HFFc6 (cell line): ENCODE measurements around the gene ADGRL3. TPM values are rescaled to one million over a fixed set of nuclear protein-coding genes. Genes with fewer than 3 reads are reported as not detected.
"Not testable (repeated sequence)": the region's sequence is repeated elsewhere in the genome, so short reads cannot be mapped to it uniquely, and the experiment has no call there.

Source experiments
- DNase-seq: peaks from one replicate; pipeline ENCODE4 v3.0.0-alpha.2; 2018
- H3K27ac Mint-ChIP-seq: 2 replicates; pipeline ENCODE4 v1.8.0; 2020; ENCODE audit warnings: mild to moderate bottlenecking, mixed read lengths
- H3K27me3 Mint-ChIP-seq: 2 replicates; pipeline ENCODE4 v1.8.0; 2021; ENCODE audit warnings: mild to moderate bottlenecking, moderate library complexity, mixed read lengths; ENCODE audit not compliant: insufficient read depth
- H3K36me3 Mint-ChIP-seq: 2 replicates; pipeline ENCODE4 v1.8.0; 2021; ENCODE audit warnings: low read depth, mixed read lengths
- H3K4me1 Mint-ChIP-seq: 2 replicates; pipeline ENCODE4 v1.8.0; 2020; ENCODE audit warnings: low read depth, mixed read lengths
- H3K4me3 Mint-ChIP-seq: 2 replicates; pipeline ENCODE4 v1.8.0; 2020; ENCODE audit warnings: mild to moderate bottlenecking, moderate library complexity, mixed read lengths
- H3K9me3 Mint-ChIP-seq: 2 replicates; pipeline ENCODE4 v1.8.0; 2020; ENCODE audit warnings: mild to moderate bottlenecking, mixed read lengths
- total RNA-seq, 6 experiments: library from RNA; stranded (reverse); fragmentation: NEBNext Ultra II Directional; extraction: Animal tissue kit (Norgen Biotek cat#: 25700); gene quantifications; 2 replicates in 1 of 6; 3 replicates in 5 of 6; pipeline ENCODE4 v1.2.3, GENCODE V29; 2021
- TF ChIP-seq, protein P1 (sequence below): fragments of 200-600 bp; sonication (generic); IDR thresholded peaks from 2 replicates; pipeline ENCODE4 v1.5.0; 2021; ENCODE audit warnings: antibody characterized with exemption, mild to moderate bottlenecking

The ADGRL3 gene
- total RNA-seq, 6 experiments from 2014 or later: not detected

DNA sequence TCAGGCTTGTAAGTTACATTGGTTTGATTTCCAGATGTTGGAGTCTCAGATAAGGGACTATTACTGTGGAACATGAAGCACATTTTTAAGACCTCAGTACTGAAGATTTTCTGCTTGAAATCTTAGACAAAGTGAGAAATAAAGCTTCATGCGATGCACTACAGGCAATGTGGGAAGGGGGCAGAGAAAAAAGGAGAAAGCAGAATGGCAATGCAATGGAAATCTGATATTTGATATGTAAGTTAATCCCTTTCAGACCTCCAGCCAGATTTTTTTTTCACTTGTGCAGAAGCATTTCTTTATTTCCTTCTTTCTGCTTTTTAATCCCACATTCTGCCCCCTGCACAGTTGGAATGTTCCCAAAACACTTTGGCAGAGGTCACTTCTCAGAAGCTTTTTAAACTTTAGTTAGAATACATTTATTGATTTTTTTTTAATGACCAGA, 174.3 kb downstream of the ADGRL3 start:
- no peaks in the 10 kb centered on the region; the same call in 1 of the 2 replicates for H3K27me3 Mint-ChIP-seq
- no peak overlapping the region for H3K27ac Mint-ChIP-seq
- no peak overlapping the region for H3K4me3 Mint-ChIP-seq
- TF ChIP-seq, protein P1, sequence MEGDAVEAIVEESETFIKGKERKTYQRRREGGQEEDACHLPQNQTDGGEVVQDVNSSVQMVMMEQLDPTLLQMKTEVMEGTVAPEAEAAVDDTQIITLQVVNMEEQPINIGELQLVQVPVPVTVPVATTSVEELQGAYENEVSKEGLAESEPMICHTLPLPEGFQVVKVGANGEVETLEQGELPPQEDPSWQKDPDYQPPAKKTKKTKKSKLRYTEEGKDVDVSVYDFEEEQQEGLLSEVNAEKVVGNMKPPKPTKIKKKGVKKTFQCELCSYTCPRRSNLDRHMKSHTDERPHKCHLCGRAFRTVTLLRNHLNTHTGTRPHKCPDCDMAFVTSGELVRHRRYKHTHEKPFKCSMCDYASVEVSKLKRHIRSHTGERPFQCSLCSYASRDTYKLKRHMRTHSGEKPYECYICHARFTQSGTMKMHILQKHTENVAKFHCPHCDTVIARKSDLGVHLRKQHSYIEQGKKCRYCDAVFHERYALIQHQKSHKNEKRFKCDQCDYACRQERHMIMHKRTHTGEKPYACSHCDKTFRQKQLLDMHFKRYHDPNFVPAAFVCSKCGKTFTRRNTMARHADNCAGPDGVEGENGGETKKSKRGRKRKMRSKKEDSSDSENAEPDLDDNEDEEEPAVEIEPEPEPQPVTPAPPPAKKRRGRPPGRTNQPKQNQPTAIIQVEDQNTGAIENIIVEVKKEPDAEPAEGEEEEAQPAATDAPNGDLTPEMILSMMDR: no peak
- H3K36me3 Mint-ChIP-seq: no peaks in the 10 kb centered on the region
- no peaks in the 10 kb centered on the region for H3K4me1 Mint-ChIP-seq
- no peak for DNase-seq
- H3K9me3 Mint-ChIP-seq: peaks cover 16% of the 10 kb centered on the region

DNA sequence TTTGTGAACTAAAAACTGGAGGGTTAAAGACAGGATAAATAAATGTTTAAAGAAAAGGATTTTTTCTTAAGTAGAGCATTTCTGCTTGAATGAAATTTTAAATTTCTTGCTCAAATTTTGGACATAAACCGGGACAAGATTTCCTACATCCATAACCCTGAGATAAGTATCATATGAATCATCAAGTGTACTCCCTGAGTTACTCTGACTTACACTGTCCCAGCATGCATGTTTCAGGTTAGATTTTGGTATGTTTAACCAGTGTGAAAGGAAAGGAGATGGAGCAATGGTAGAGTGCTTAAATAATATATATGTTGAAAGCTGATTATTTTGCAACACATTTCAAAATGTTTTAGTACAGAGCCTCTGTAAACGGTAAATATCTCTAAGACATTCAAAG, 175.2 kb downstream of the ADGRL3 start:
- Mint-ChIP-seq H3K9me3 (peaks cover 16% of the 10 kb centered on the region), H3K27ac (no peak overlapping the region), H3K4me1 (no peaks in the 10 kb centered on the region), H3K36me3 (no peaks in the 10 kb centered on the region), H3K4me3 (no peak overlapping the region), H3K27me3 (no peaks in the 10 kb centered on the region; the same call in 1 of the 2 replicates)
- TF ChIP-seq, protein P1: no peak
- no peak for DNase-seq

- no peak overlapping the region for H3K27ac Mint-ChIP-seq
- no peaks in the 10 kb centered on the region for H3K36me3 Mint-ChIP-seq
- H3K4me1 Mint-ChIP-seq: no peaks in the 10 kb centered on the region
- H3K27me3 Mint-ChIP-seq: no peaks in the 10 kb centered on the region; the same call in 1 of the 2 replicates
- TF ChIP-seq, protein P1: no peak
- DNase-seq: no peak
- no peak overlapping the region for H3K4me3 Mint-ChIP-seq
- H3K9me3 Mint-ChIP-seq: peaks cover 16% of the 10 kb centered on the region
Observed at GRCh38 chr4:61376301-61376700, 176.2 kb downstream of the ADGRL3 start.

- H3K36me3 Mint-ChIP-seq: no peaks in the 10 kb centered on the region
- peaks cover 10% of the 10 kb centered on the region for H3K9me3 Mint-ChIP-seq
- no peaks in the 10 kb centered on the region for H3K4me1 Mint-ChIP-seq
- TF ChIP-seq, protein P1: no peak
- no peak overlapping the region for H3K27ac Mint-ChIP-seq
- H3K27me3 Mint-ChIP-seq: no peaks in the 10 kb centered on the region
- no peak for DNase-seq
- H3K4me3 Mint-ChIP-seq: no peak overlapping the region
Observed at GRCh38 chr4:61379406-61379805, 179.3 kb downstream of the ADGRL3 start.

- Mint-ChIP-seq H3K27ac (no peak overlapping the region), H3K9me3 (peaks cover 12% of the 10 kb centered on the region), H3K27me3 (no peaks in the 10 kb centered on the region), H3K4me3 (no peak overlapping the region), H3K36me3 (no peaks in the 10 kb centered on the region), H3K4me1 (no peaks in the 10 kb centered on the region)
- TF ChIP-seq, protein P1: no peak
- DNase-seq: no peak
Observed at GRCh38 chr4:61380865-61381264, 180.7 kb downstream of the ADGRL3 start.

DNA sequence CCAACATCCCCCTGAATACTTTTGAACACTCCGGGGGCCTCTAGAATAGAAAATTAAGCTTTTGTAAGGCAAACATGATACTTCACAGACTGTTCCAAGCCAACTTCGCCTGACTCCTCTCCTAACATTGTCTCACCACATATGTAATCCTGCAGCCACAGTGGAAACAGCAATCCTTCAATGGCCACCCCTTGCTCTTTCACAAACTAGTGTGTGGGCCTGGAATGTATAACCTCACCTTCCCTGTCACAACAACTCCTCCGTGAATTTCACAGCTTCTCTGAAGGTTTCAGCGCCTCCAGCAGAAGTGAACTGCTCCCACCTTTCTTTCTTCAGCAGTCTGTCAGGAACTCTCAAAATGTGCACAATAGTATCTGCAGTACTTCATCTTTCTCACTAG, 185.1 kb downstream of the ADGRL3 start:
- Mint-ChIP-seq H3K27me3 (no peaks in the 10 kb centered on the region), H3K27ac (no peak overlapping the region), H3K9me3 (peaks cover 25% of the 10 kb centered on the region), H3K36me3 (no peaks in the 10 kb centered on the region), H3K4me3 (no peak overlapping the region), H3K4me1 (no peaks in the 10 kb centered on the region)
- TF ChIP-seq, protein P1: no peak
- no peak for DNase-seq

DNA sequence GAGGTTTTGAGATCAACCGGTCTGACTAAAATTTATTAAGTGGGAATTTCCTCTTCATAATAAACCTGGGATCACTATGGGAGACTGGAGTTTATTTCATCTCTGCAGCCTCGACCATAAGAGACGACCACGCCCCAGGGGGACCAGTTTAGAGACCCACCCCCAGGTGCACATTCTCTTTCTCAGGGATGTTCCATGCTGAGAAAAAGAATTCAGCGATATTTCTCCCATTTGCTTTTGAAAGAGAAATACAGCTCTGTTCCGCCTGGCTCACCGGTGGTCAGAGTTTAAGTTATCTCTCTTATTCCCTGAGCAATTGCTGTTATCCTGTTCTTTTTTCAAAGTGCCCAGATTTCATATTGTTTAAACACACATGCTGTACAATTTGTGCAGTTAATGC, 187.2 kb downstream of the ADGRL3 start:
- H3K27ac Mint-ChIP-seq, H3K27me3 Mint-ChIP-seq, H3K36me3 Mint-ChIP-seq, H3K4me1 Mint-ChIP-seq, H3K4me3 Mint-ChIP-seq, DNase-seq: not testable (repeated sequence)
- peaks cover 26% of the 10 kb centered on the region for H3K9me3 Mint-ChIP-seq
